B cell (primary cell): ENCODE results near the gene LYRM7. TPM values are rescaled to one million over a fixed set of nuclear protein-coding genes. Genes with fewer than 3 reads are reported as not detected.
"Not testable (repeated sequence)": the region's sequence is repeated elsewhere in the genome, so short reads cannot be mapped to it uniquely, and the experiment has no call there.

Experiments
- ATAC-seq: fragments of 200-7000 bp; cut with Tn5 transposase; one replicate; pipeline ENCODE4 v1.10.0; 2021; ENCODE audit warnings: low read depth, mild to moderate bottlenecking, moderate number of reproducible peaks, moderate library complexity
- CTCF ChIA-PET: fragments of 350-600 bp; sonication (Branson Sonifier 250); formaldehyde crosslinking; loops from one replicate; lab custom pipeline; 2021; ENCODE audit warnings: antibody characterized with exemption, inconsistent platforms; lab: Charles Lee
- POLR2A ChIA-PET: fragments of 350-600 bp; sonication (Branson Sonifier 250); formaldehyde crosslinking; loops from one replicate; lab custom pipeline; 2021; ENCODE audit warnings: antibody characterized with exemption; lab: Charles Lee
- DNase-seq: peaks from one replicate; pipeline ENCODE4 v3.0.0; 2013
- H2AFZ ChIP-seq: 2 replicates; pipeline ENCODE4 v1.6.1; 2012; ENCODE audit warnings: mild to moderate bottlenecking, low read depth, low read length; ENCODE audit not compliant: insufficient read depth, poor library complexity, severe bottlenecking
- H3K27ac ChIP-seq, 2 donors: 1 replicate in 1 of 2; 2 replicates in 1 of 2; pipeline ENCODE4 v1.5.1; 2012 to 2013; ENCODE audit warnings: low read length in 2 of 2, mild to moderate bottlenecking in 2 of 2, moderate library complexity in 1 of 2
- H3K27me3 ChIP-seq, 4 experiments: fragments of 200-600 bp in 1 of 4; sonication (generic) in 1 of 4; replicated peaks in 1 of 4; 1 replicate in 2 of 4; 2 replicates in 2 of 4; pipeline versions ENCODE4 v1.6.1 to v1.7.0; 2013 to 2016; ENCODE audit warnings: low read length in 3 of 4, mild to moderate bottlenecking in 2 of 4, mixed read lengths in 1 of 4, moderate library complexity in 1 of 4; ENCODE audit not compliant: insufficient read depth in 4 of 4, control insufficient read depth in 3 of 4; ENCODE audit errors: control extremely low read depth in 1 of 4
- H3K36me3 ChIP-seq, 2 experiments: replicated peaks in 1 of 2; 1 replicate in 1 of 2; 2 replicates in 1 of 2; pipeline versions ENCODE4 v1.6.1 to v1.7.1; 2013; ENCODE audit warnings: low read length in 1 of 2; ENCODE audit not compliant: insufficient read depth in 2 of 2, control insufficient read depth in 1 of 2; ENCODE audit errors: control extremely low read depth in 1 of 2, extremely low read depth in 1 of 2
- H3K4me1 ChIP-seq, 2 donors: fragments of 200-600 bp in 1 of 2; sonication (generic) in 1 of 2; 1 replicate in 1 of 2; 2 replicates in 1 of 2; pipeline versions ENCODE4 v1.5.1 to v1.6.1; 2013 to 2017; ENCODE audit warnings: low read length in 2 of 2; ENCODE audit not compliant: control insufficient read depth in 2 of 2, insufficient read depth in 2 of 2
- H3K4me2 ChIP-seq: replicated peaks from 2 replicates; pipeline ENCODE3; 2012; ENCODE audit warnings: mild to moderate bottlenecking, low read depth, low read length; ENCODE audit not compliant: poor library complexity, severe bottlenecking
- H3K4me3 ChIP-seq, 5 experiments: fragments of 200-600 bp in 1 of 5; sonication (generic) in 1 of 5; 1 replicate in 3 of 5; 2 replicates in 2 of 5; pipeline versions ENCODE4 v1.5.1 to v1.7.0; 2011 to 2016; ENCODE audit warnings: low read length in 4 of 5, mild to moderate bottlenecking in 4 of 5, low read depth in 2 of 5, control low read depth in 1 of 5, moderate library complexity in 1 of 5; ENCODE audit not compliant: insufficient read depth in 1 of 5; ENCODE audit errors: control extremely low read depth in 1 of 5, extremely low read depth in 1 of 5
- H3K79me2 ChIP-seq: fragments of 200-600 bp; sonication (generic); one replicate; pipeline ENCODE4 v1.6.0; 2016; ENCODE audit warnings: low read length; ENCODE audit not compliant: control insufficient read depth, insufficient read depth
- H3K9ac ChIP-seq: fragments of 200-600 bp; sonication (generic); 2 replicates; pipeline ENCODE4 v1.6.1; 2017; ENCODE audit warnings: mild to moderate bottlenecking, low read length, moderate library complexity
- H3K9me3 ChIP-seq, 3 donors: one replicate each; pipeline versions ENCODE4 v1.6.1 to v1.7.1; 2013; ENCODE audit warnings: low read length in 2 of 3; ENCODE audit not compliant: control insufficient read depth in 2 of 3, insufficient read depth in 1 of 3; ENCODE audit errors: control extremely low read depth in 1 of 3
- H4K20me1 ChIP-seq: 2 replicates; pipeline ENCODE4 v1.6.0; 2012; ENCODE audit warnings: mild to moderate bottlenecking, low read length; ENCODE audit not compliant: insufficient read depth, control insufficient read depth, poor library complexity, severe bottlenecking
- H3K27ac Mint-ChIP-seq: one replicate; pipeline ENCODE4 v1.8.0; 2021; ENCODE audit warnings: mixed read lengths
- H3K27me3 Mint-ChIP-seq: one replicate; pipeline ENCODE4 v1.8.0; 2021; ENCODE audit warnings: mixed read lengths
- H3K4me1 Mint-ChIP-seq: one replicate; pipeline ENCODE4 v1.8.0; 2021; ENCODE audit warnings: mixed read lengths
- H3K4me3 Mint-ChIP-seq: one replicate; pipeline ENCODE4 v1.8.0; 2021; ENCODE audit warnings: mixed read lengths
- H3K9me3 Mint-ChIP-seq: one replicate; pipeline ENCODE4 v1.8.0; 2022; ENCODE audit warnings: mixed read lengths; ENCODE audit not compliant: insufficient read depth
- EZH2 ChIP-seq: IDR thresholded peaks from 2 replicates; pipeline ENCODE4 v1.6.1; 2012; ENCODE audit warnings: borderline replicate concordance, low read depth, mild to moderate bottlenecking, moderate library complexity, low read length; ENCODE audit not compliant: insufficient read depth, poor library complexity, severe bottlenecking
- WGBS: methylation state at CpG from one replicate; pipeline ENCODE4 v1.1.5; 2013; ENCODE audit warnings: missing lambda C conversion rate; ENCODE audit not compliant: insufficient coverage; 5-methylcytosine and 5-hydroxymethylcytosine counted together
- intact Hi-C: fragments of 100-400 bp; cut with micrococcal nuclease; formaldehyde crosslinking; loops from one replicate; pipeline ENCODE4 v1.10.0; 2022
- polyA minus RNA-seq: library from RNA; depleted of rRNA, polyadenylated mRNA; stranded (reverse); fragments of >200 nt; gene quantifications from 2 replicates; pipeline ENCODE4 v1.2.3, GENCODE V29; 2012
- polyA plus RNA-seq: library from polyadenylated mRNA; depleted of rRNA; stranded (reverse); fragments of >200 nt; gene quantifications from 2 replicates; pipeline ENCODE4 v1.2.3, GENCODE V29; 2012
- total RNA-seq, 2 donors: library from RNA; stranded (reverse); fragments of 120-200 nt in 1 of 2; gene quantifications; 1 replicate in 1 of 2; 2 replicates in 1 of 2; pipeline versions ENCODE4 v1.2.3 to v1.2.4, GENCODE V29; 2013 to 2022
- TF ChIP-seq, protein P1 (sequence below): fragments of 200-600 bp; IDR thresholded peaks from one replicate; pipeline ENCODE4 v1.8.0; 2022; ENCODE audit warnings: antibody characterized with exemption, mild to moderate bottlenecking

Gene LYRM7
- total RNA-seq (11.6 and 12.3 TPM in 2 replicates), polyA plus RNA-seq (2.7 and 3.2 TPM in 2 replicates), polyA minus RNA-seq (2.1 and 3.1 TPM in 2 replicates)
- total RNA-seq (2013): 16.1 TPM

DNA sequence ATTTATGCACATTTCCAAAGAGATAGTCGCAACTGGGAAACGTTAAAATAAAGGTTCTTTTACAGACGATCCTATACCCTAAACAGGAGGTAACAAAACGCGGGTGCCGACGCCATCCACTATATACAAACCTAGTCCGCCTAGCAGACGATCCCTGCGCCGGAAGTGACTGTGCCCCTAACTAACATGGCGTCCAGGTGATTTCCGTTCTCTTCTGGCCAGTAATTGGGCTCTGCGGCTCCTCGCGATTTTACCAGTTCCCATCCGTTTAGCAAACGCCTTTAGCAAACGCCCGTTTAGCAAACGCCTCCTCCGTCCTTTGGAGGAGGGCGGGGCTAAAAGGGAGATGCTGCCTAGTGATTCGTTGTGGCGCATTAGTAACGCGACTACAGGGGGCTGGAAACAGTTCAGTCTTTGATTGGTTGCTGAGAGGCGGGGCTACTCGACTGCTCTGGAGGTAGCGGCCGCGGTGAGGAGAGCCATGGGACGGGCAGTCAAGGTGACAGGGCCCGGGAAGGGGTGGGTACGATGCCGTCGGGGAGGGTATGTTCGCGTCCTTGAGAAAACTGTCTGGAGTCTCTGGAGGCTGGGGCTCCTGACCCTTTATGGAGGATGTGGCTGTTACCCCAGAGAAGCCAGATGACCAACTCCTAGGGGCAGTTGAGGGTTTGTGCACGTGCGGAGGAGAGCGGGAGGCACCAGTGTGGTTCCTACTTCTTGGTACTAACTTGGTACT is at the start of gene LYRM7:
Gene LYRM7, plus strand, starts transcription at position 405 of the 736 bp plus-strand sequence. Its CDS starts 77 bp downstream, at position 482.
- H2AFZ ChIP-seq: peak within 1 kb of the TSS; percentile 82
- H3K4me3 ChIP-seq: peak within 1 kb of the TSS; percentile 78 to 89 (median 79)
- peak within 1 kb of the TSS; percentile 77 to 81 for H3K27ac ChIP-seq
- TF ChIP-seq, protein P1, sequence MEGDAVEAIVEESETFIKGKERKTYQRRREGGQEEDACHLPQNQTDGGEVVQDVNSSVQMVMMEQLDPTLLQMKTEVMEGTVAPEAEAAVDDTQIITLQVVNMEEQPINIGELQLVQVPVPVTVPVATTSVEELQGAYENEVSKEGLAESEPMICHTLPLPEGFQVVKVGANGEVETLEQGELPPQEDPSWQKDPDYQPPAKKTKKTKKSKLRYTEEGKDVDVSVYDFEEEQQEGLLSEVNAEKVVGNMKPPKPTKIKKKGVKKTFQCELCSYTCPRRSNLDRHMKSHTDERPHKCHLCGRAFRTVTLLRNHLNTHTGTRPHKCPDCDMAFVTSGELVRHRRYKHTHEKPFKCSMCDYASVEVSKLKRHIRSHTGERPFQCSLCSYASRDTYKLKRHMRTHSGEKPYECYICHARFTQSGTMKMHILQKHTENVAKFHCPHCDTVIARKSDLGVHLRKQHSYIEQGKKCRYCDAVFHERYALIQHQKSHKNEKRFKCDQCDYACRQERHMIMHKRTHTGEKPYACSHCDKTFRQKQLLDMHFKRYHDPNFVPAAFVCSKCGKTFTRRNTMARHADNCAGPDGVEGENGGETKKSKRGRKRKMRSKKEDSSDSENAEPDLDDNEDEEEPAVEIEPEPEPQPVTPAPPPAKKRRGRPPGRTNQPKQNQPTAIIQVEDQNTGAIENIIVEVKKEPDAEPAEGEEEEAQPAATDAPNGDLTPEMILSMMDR: no peak
- TF ChIP-seq EZH2: no peak
- CTCF ChIA-PET: no interaction called here
- peak within 1 kb of the TSS; percentile 73 for H3K9ac ChIP-seq
- H3K9me3 ChIP-seq: no peaks in the 10 kb centered on the region
- intact Hi-C loops: loop anchor here (1.0 to 2.0 kb wide), 4 partner anchors 39 to 626 kb away; partner anchors contain the start of gene FNIP1
- no peaks in the 10 kb centered on the region for H4K20me1 ChIP-seq
- H3K4me2 ChIP-seq: peak within 1 kb of the TSS; percentile 82
- peaks cover 24% of the 10 kb centered on the region in 2 donors for H3K4me1 ChIP-seq
- 0% methylated on average over 40 of the region's 42 CpGs for WGBS
- peak within 1 kb of the TSS; percentile 94 for H3K27ac Mint-ChIP-seq
- DNase-seq (peak; percentile 98), ATAC-seq (peak; percentile 96)
- POLR2A ChIA-PET: interaction anchor here (0.6 to 1.1 kb wide), 2 partner anchors 30 to 93 kb away, joined by 4 to 6 read pairs; partner anchors contain the start of gene CDC42SE2
- no peaks in the 10 kb centered on the region for H3K27me3 Mint-ChIP-seq
- H3K4me3 Mint-ChIP-seq: peak within 1 kb of the TSS; percentile 98
- no peaks in the 10 kb centered on the region for H3K9me3 Mint-ChIP-seq
- no peaks in the 10 kb centered on the region for H3K27me3 ChIP-seq
- peaks cover 41% of the 10 kb centered on the region for H3K79me2 ChIP-seq
- H3K36me3 ChIP-seq: no peaks in the 10 kb centered on the region
- peaks cover 47% of the 10 kb centered on the region for H3K4me1 Mint-ChIP-seq

DNA sequence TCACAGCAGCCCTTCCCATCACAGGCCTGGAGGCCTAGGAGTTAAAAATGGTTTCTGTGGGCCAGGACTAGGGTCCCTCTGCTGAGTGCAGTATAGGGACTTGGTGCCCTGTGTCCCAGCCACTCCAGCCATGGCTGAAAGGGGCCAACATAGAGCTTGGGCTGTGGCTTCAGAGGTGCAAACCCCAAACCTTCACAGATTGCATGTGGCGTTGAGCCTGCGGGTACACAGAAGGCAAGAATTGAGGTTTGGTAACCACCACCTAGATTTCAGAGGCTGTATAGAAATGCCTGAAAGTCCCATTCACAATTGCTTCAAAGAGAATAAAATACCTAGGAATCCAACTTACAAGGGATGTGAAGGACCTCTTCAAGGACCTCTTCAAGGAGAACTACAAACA is 43.5 kb upstream of the LYRM7 start:
- POLR2A ChIA-PET: not testable (repeated sequence)

More for the DNA sequence above, 43.5 kb upstream of the LYRM7 start:
- H2AFZ ChIP-seq, intact Hi-C loops, ATAC-seq, H3K4me3 ChIP-seq, H4K20me1 ChIP-seq, H3K79me2 ChIP-seq, H3K4me2 ChIP-seq, H3K27ac ChIP-seq, H3K4me1 ChIP-seq, H3K9ac ChIP-seq, DNase-seq, H3K4me1 Mint-ChIP-seq, H3K27ac Mint-ChIP-seq, CTCF ChIA-PET, H3K36me3 ChIP-seq, H3K4me3 Mint-ChIP-seq, H3K9me3 Mint-ChIP-seq, H3K27me3 ChIP-seq: not testable (repeated sequence)
- H3K9me3 ChIP-seq: peaks cover 0 to 24% (median 2%) of the 10 kb centered on the region in 3 donors
- WGBS: no CpG with 5 or more reads among the region's 2 CpGs
- H3K27me3 Mint-ChIP-seq: peaks cover 13% of the 10 kb centered on the region
